HepG2 (cell line): ENCODE data around the gene GANC. TPM values are rescaled to one million over a fixed set of nuclear protein-coding genes. Genes with fewer than 3 reads are reported as not detected.

ENCODE experiments used
- ATAC-seq: fragments of 200-7000 bp; cut with Tn5 transposase; 3 replicates; pipeline ENCODE4 v1.9.1; 2020; ENCODE audit warnings: mild to moderate bottlenecking, moderate library complexity
- BruUV-seq: library from RNA; stranded (reverse); fragments of 400-500 nt; replicated peaks from 2 replicates; lab custom pipeline; 2021; lab: Mats Ljungman, UMichigan
- CTCF ChIA-PET: fragments of 300-600 bp; formaldehyde crosslinking; extraction: SDS; loops from one replicate; lab custom pipeline; 2021; ENCODE audit warnings: low total read pairs, inconsistent platforms, low intra/inter-chr PET ratio; lab: Yijun Ruan, JAX
- POLR2A ChIA-PET: fragments of 350-600 bp; sonication (Branson Sonifier 250); formaldehyde crosslinking; loops from one replicate; lab custom pipeline; 2020; ENCODE audit warnings: antibody characterized with exemption, inconsistent platforms; lab: Yijun Ruan, JAX
- DNase-seq: peaks from one replicate; pipeline ENCODE4 v3.0.0-alpha.2; 2015; ENCODE audit warnings: low spot score
- FAIRE-seq: peaks from 3 replicates; lab custom pipeline; 2011; peaks lifted over from hg19 to GRCh38; lab: Jason Lieb, UNC
- H2AFZ ChIP-seq: one replicate; pipeline ENCODE4 v1.6.1; 2011; ENCODE audit warnings: low read length, inconsistent platforms
- H3K27ac ChIP-seq: fragments of 300-600 bp; 3 replicates; pipeline ENCODE4 v1.8.0; 2011; ENCODE audit warnings: mixed run types, mild to moderate bottlenecking, mixed read lengths, low read length, inconsistent platforms; ENCODE audit not compliant: insufficient read depth; ENCODE audit errors: extremely low read length
- H3K27me3 ChIP-seq, 2 experiments: fragments of 200-600 bp in 1 of 2; 2 replicates in 1 of 2; 3 replicates in 1 of 2; pipeline versions ENCODE4 v1.6.0 to v1.8.0; 2011; ENCODE audit warnings: low read length in 2 of 2, mild to moderate bottlenecking in 2 of 2, moderate library complexity in 2 of 2, inconsistent platforms in 1 of 2; ENCODE audit not compliant: insufficient read depth in 2 of 2, control insufficient read depth in 1 of 2
- H3K36me3 ChIP-seq, 2 experiments: fragments of 200-600 bp in 1 of 2; replicated peaks in 1 of 2; 2 replicates in 1 of 2; 3 replicates in 1 of 2; pipeline versions ENCODE4 v1.5.1 to v1.8.0; 2011; ENCODE audit warnings: low read length in 2 of 2, inconsistent platforms in 1 of 2; ENCODE audit not compliant: insufficient read depth in 2 of 2, control insufficient read depth in 1 of 2
- H3K4me1 ChIP-seq: 2 replicates; pipeline ENCODE4 v1.5.1; 2012; ENCODE audit warnings: low read length, inconsistent platforms; ENCODE audit not compliant: insufficient read depth
- H3K4me2 ChIP-seq: 2 replicates; pipeline ENCODE4 v1.6.0; 2011; ENCODE audit warnings: low read depth, low read length, inconsistent platforms
- H3K4me3 ChIP-seq, 3 experiments: fragments of 200-600 bp in 1 of 3; sonication (generic), shearing (Covaris generic) in 1 of 3; replicated peaks in 1 of 3; 2 replicates each; pipeline ENCODE4 v1.5.1; 2011 to 2016; ENCODE audit warnings: low read length in 3 of 3, inconsistent platforms in 2 of 3, low read depth in 2 of 3, mild to moderate bottlenecking in 2 of 3, control low read depth in 1 of 3, mixed read lengths in 1 of 3; ENCODE audit not compliant: insufficient read depth in 1 of 3
- H3K79me2 ChIP-seq: one replicate; pipeline ENCODE4 v1.6.1; 2011; ENCODE audit warnings: low read length, inconsistent platforms; ENCODE audit not compliant: insufficient read depth
- H3K9ac ChIP-seq: 2 replicates; pipeline ENCODE4 v1.6.0; 2011; ENCODE audit warnings: mild to moderate bottlenecking, low read depth, low read length, inconsistent platforms; ENCODE audit not compliant: insufficient read depth
- H3K9me3 ChIP-seq: 2 replicates; pipeline ENCODE4 v1.5.1; 2012; ENCODE audit warnings: mild to moderate bottlenecking, low read length
- H4K20me1 ChIP-seq: 2 replicates; pipeline ENCODE4 v1.6.0; 2011; ENCODE audit warnings: inconsistent platforms, mild to moderate bottlenecking, low read length, moderate library complexity; ENCODE audit not compliant: insufficient read depth
- CEBPB ChIP-seq: IDR thresholded peaks from 2 replicates; pipeline ENCODE4 v1.6.1; 2011; ENCODE audit warnings: low read depth, low read length, improper control_type of control experiment, borderline replicate concordance
- CEBPG ChIP-seq: IDR thresholded peaks from 2 replicates; pipeline ENCODE4 v1.6.1; 2016
- ERF ChIP-seq: IDR thresholded peaks from 2 replicates; pipeline ENCODE4 v1.6.1; 2018; ENCODE audit warnings: missing biosample characterization, missing genetic modification reagents
- GATAD2A ChIP-seq: IDR thresholded peaks from 2 replicates; pipeline ENCODE4 v1.6.1; 2016
- HNF4A ChIP-seq: sonication (generic); formaldehyde crosslinking; IDR thresholded peaks from 2 replicates; pipeline ENCODE4 v1.4.0; 2020; ENCODE audit warnings: missing genetic modification reagents
- HNF4G ChIP-seq, 2 experiments: sonication (generic) in 1 of 2; formaldehyde crosslinking in 1 of 2; IDR thresholded peaks; 2 replicates each; pipeline versions ENCODE4 v1.4.0 to v1.6.1; 2011 to 2020; ENCODE audit warnings: borderline replicate concordance in 2 of 2, low read depth in 2 of 2, mild to moderate bottlenecking in 2 of 2, low read length in 1 of 2, missing genetic modification reagents in 1 of 2, moderate library complexity in 1 of 2
- MAFF ChIP-seq: IDR thresholded peaks from 2 replicates; pipeline ENCODE4 v1.6.1; 2011; ENCODE audit warnings: low read depth, low read length, improper control_type of control experiment
- MIXL1 ChIP-seq: IDR thresholded peaks from 2 replicates; pipeline ENCODE4 v1.6.1; 2016
- NCOR1 ChIP-seq: fragments of 200-600 bp; sonication (generic); IDR thresholded peaks from 2 replicates; pipeline ENCODE4 v1.7.0; 2017; ENCODE audit warnings: antibody characterized with exemption, low read length, borderline replicate concordance
- SAP130 ChIP-seq: IDR thresholded peaks from 2 replicates; pipeline ENCODE4 v1.6.1; 2016; ENCODE audit warnings: low read depth
- SOX13 ChIP-seq, 3 experiments: fragments of 450-650 bp in 1 of 3; sonication (generic) in 1 of 3; formaldehyde crosslinking in 1 of 3; IDR thresholded peaks in 2 of 3; conservative IDR thresholded peaks in 1 of 3; 2 replicates each; pipeline versions ENCODE4 v1.5.0 to v1.6.1; 2016 to 2020; ENCODE audit warnings: antibody characterized with exemption in 1 of 3, mild to moderate bottlenecking in 1 of 3, missing compliant biosample characterization in 1 of 3, missing genetic modification reagents in 1 of 3, moderate library complexity in 1 of 3
- ZBED4 ChIP-seq: sonication (generic); formaldehyde crosslinking; IDR thresholded peaks from 2 replicates; pipeline ENCODE4 v1.4.0; 2020; ENCODE audit warnings: missing genetic modification reagents, borderline replicate concordance
- ZC3H13 ChIP-seq: sonication (generic); formaldehyde crosslinking; IDR thresholded peaks from 2 replicates; pipeline ENCODE4 v1.8.1; 2023; ENCODE audit warnings: mild to moderate bottlenecking, missing genetic modification reagents, moderate library complexity
- ZNF644 ChIP-seq: IDR thresholded peaks from 2 replicates; pipeline ENCODE4 v1.6.1; 2016; ENCODE audit warnings: low read depth
- WGBS: methylation state at CpG from one replicate; pipeline ENCODE4 v1.1.6; 2017; ENCODE audit warnings: low lambda C conversion rate; 5-methylcytosine and 5-hydroxymethylcytosine counted together
- in situ Hi-C: cut with HindIII; loops from 2 replicates; pipeline ENCODE4 v1.10.0; 2017; ENCODE audit warnings: low pct_unique_long_range_greater_than_20kb; ENCODE audit not compliant: extremely low pct_ligation_motif_present
- intact Hi-C: fragments of 100-400 bp; cut with micrococcal nuclease; formaldehyde crosslinking; loops from one replicate; pipeline ENCODE4 v1.10.0; 2022; ENCODE audit not compliant: unreplicated experiment
- polyA plus RNA-seq, 8 experiments: library from polyadenylated mRNA; depleted of rRNA in 3 of 8; stranded (reverse) in 7 of 8; unstranded in 1 of 8; fragments of >200 nt; fragmentation: Illumina TruSeq in 4 of 8; extraction: Trizol in 4 of 8; gene quantifications; 2 replicates each; pipeline versions ENCODE4 v1.2.1 to v1.2.3, GENCODE V29; 2011 to 2016; ENCODE audit warnings: low read depth in 4 of 8, missing spikeins in 1 of 8, mixed read lengths in 1 of 8; ENCODE audit not compliant: insufficient read depth in 1 of 8
- total RNA-seq, 5 experiments: library from RNA; depleted of rRNA; stranded (reverse); fragments of >200 nt; fragmentation: Illumina TruSeq; extraction: Trizol; gene quantifications; 2 replicates each; pipeline ENCODE4 v1.2.3, GENCODE V29; 2016; ENCODE audit warnings: low read depth in 1 of 5
- TF ChIP-seq, protein P1 (sequence below): IDR thresholded peaks from 2 replicates; pipeline ENCODE4 v1.4.0; 2020; ENCODE audit warnings: mild to moderate bottlenecking, missing genetic modification reagents
- TF ChIP-seq, protein P2 (sequence below): IDR thresholded peaks from 2 replicates; pipeline ENCODE4 v1.6.1; 2016; ENCODE audit warnings: control low read depth

The GANC gene
- total and polyA plus RNA-seq, 2 of the 13 experiments (the other 11 are each of a cell fraction or from before 2014, with no cell fraction given), result 17.0 to 21.0 TPM

DNA sequence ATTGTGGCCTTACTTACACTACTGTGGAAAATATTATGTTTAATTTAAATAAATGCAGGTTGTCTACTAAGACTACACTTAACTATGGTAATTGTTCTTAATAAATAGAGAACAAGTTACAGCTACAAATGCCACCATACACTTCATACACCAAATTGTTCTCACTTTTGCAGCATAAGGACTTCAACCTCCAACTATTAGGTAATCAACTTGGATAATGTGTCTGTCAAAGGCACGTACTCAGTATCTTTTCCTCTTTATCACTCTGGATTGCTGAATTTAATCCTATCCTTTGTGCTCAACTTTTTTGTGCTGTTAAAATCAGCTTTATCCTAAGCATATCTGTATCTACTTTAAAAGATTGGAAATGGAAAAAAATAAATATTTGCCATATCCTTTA lies 41.8 kb downstream of the GANC start:
- no peak for FAIRE-seq
- POLR2A ChIA-PET, result interaction anchor here (1.3 kb wide), 1 partner anchor 41 kb away, joined by 5 read pairs; the partner anchor contains the start of genes GANC and TMEM87A
- intact Hi-C loops, result loop anchor here (10.0 kb wide), 1 partner anchor 50 kb away; no protein-coding TSS in a partner anchor
- TF ChIP-seq ERF (no peak), ZC3H13 (CRISPR knock-in tag) (no peak), NCOR1 (peak; percentile 53; the same call in 1 of the 2 replicates), SAP130 (peak; percentile 53), CEBPG (peak; percentile 82), MIXL1 (peak; percentile 34; the same call in 1 of the 2 replicates), HNF4A (peak; percentile 81), GATAD2A (CRISPR knock-in tag) (peak; percentile 32; the same call in 1 of the 2 replicates), HNF4G (IDR thresholded peaks at IDR 0.05; ENCODE audit: borderline replicate concordance, low read depth, low read length) (peak; percentile 76), HNF4G (CRISPR knock-in tag; IDR thresholded peaks at IDR 0.05; ENCODE audit: borderline replicate concordance, low read depth) (no peak), SOX13 (IDR thresholded peaks at IDR 0.05) (no peak), SOX13 (CRISPR knock-in tag; conservative IDR thresholded peaks at IDR 0.05 in 1 of 2, IDR thresholded peaks at IDR 0.05 in 1 of 2) (0 out of 4 replicates have a peak, but pooled peaks of 1 of the 2 experiments have one; percentile 22), ZNF644 (CRISPR knock-in tag) (0 out of 2 replicates have a peak, but pooled peaks have one; percentile 40), ZBED4 (no peak), CEBPB (peak; percentile 63; the same call in 1 of the 2 replicates), MAFF (peak; percentile 22; the same call in 1 of the 2 replicates)
- TF ChIP-seq, protein P1, sequence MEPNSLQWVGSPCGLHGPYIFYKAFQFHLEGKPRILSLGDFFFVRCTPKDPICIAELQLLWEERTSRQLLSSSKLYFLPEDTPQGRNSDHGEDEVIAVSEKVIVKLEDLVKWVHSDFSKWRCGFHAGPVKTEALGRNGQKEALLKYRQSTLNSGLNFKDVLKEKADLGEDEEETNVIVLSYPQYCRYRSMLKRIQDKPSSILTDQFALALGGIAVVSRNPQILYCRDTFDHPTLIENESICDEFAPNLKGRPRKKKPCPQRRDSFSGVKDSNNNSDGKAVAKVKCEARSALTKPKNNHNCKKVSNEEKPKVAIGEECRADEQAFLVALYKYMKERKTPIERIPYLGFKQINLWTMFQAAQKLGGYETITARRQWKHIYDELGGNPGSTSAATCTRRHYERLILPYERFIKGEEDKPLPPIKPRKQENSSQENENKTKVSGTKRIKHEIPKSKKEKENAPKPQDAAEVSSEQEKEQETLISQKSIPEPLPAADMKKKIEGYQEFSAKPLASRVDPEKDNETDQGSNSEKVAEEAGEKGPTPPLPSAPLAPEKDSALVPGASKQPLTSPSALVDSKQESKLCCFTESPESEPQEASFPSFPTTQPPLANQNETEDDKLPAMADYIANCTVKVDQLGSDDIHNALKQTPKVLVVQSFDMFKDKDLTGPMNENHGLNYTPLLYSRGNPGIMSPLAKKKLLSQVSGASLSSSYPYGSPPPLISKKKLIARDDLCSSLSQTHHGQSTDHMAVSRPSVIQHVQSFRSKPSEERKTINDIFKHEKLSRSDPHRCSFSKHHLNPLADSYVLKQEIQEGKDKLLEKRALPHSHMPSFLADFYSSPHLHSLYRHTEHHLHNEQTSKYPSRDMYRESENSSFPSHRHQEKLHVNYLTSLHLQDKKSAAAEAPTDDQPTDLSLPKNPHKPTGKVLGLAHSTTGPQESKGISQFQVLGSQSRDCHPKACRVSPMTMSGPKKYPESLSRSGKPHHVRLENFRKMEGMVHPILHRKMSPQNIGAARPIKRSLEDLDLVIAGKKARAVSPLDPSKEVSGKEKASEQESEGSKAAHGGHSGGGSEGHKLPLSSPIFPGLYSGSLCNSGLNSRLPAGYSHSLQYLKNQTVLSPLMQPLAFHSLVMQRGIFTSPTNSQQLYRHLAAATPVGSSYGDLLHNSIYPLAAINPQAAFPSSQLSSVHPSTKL (CRISPR knock-in tag), result 0 out of 2 replicates have a peak, but pooled peaks have one; percentile 27
- TF ChIP-seq, protein P2, sequence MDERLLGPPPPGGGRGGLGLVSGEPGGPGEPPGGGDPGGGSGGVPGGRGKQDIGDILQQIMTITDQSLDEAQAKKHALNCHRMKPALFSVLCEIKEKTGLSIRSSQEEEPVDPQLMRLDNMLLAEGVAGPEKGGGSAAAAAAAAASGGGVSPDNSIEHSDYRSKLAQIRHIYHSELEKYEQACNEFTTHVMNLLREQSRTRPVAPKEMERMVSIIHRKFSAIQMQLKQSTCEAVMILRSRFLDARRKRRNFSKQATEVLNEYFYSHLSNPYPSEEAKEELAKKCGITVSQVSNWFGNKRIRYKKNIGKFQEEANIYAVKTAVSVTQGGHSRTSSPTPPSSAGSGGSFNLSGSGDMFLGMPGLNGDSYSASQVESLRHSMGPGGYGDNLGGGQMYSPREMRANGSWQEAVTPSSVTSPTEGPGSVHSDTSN (CRISPR knock-in tag), result 0 out of 2 replicates have a peak, but pooled peaks have one; percentile 31

More for the DNA sequence above, 41.8 kb downstream of the GANC start:
- Histone ChIP-seq H3K27ac (no peak overlapping the region), H3K9me3 (no peaks in the 10 kb centered on the region), H3K9ac (no peak overlapping the region), H3K79me2 (no peaks in the 10 kb centered on the region), H4K20me1 (no peaks in the 10 kb centered on the region), H3K4me1 (peaks cover 15% of the 10 kb centered on the region), H3K4me2 (no peak overlapping the region; the same call in 1 of the 2 replicates), H3K36me3 (peaks cover 0 to 5% of the 10 kb centered on the region in 2 experiments; a peak in 1 of 5 replicates), H3K4me3 (no peak overlapping the region; a peak in 1 of 6 replicates), H2AFZ (no peak overlapping the region), H3K27me3 (no peaks in the 10 kb centered on the region)
- WGBS, result 24% methylated on average over 1 of the region's 1 CpG
- peak; percentile 49 for DNase-seq
- ATAC-seq, result peak; percentile 59; the same call in 2 of the 3 replicates
- CTCF ChIA-PET, result no interaction called here
- BruUV-seq, result no TSS peak
- in situ Hi-C loops, result no loop called here
